ENCODE measurements around the gene CEND1. TPM values are rescaled to one million over a fixed set of nuclear protein-coding genes. Genes with fewer than 3 reads are reported as not detected.
"Not testable (repeated sequence)": the region's sequence is repeated elsewhere in the genome, so short reads cannot be mapped to it uniquely, and the experiment has no call there.

Gene CEND1
- total RNA-seq, 1 experiment from 2014 or later: not detected

- intact Hi-C loops (cut with micrococcal nuclease; ENCODE audit: unreplicated experiment): no loop called here
- Histone ChIP-seq H3K9me2 (ENCODE audit: insufficient read depth) (no peaks in the 10 kb centered on the region), H2AFZ (no peak overlapping the region), H4K20me1 (ENCODE audit: insufficient read depth) (no peaks in the 10 kb centered on the region), H3K36me3 (ENCODE audit: low read depth) (no peaks in the 10 kb centered on the region), H3K4me2 (no peak overlapping the region), H3K4me1 (replicated peaks; ENCODE audit: insufficient read depth) (peaks cover 18% of the 10 kb centered on the region), H3K9me3 (ENCODE audit: insufficient read depth, low read depth) (no peaks in the 10 kb centered on the region), H3K4me3 (no peak overlapping the region), H3K27me3 (ENCODE audit: insufficient read depth, low read depth) (no peaks in the 10 kb centered on the region), H3K27ac (no peak overlapping the region), H3K79me2 (ENCODE audit: low read depth) (no peaks in the 10 kb centered on the region), H3F3A (ENCODE audit: insufficient read depth, low read depth) (peaks cover 23% of the 10 kb centered on the region; the same call in 1 of the 2 replicates)
- TF ChIP-seq CTCF (conservative IDR thresholded peaks at IDR 0.05) (no peak), EZH2 (IDR thresholded peaks at IDR 0.05; ENCODE audit: low read depth) (no peak)
- no TSS peak for BruUV-seq (replicated peaks)
- CTCF ChIA-PET: no interaction called here
- DNase-seq: peak in 1 of 2 experiments; percentile 35
- POLR2A ChIA-PET (ENCODE audit: unreplicated experiment): no interaction called here
Observed at GRCh38 chr11:742156-742546, 47.7 kb downstream of the CEND1 start.

- intact Hi-C loops (cut with micrococcal nuclease; ENCODE audit: unreplicated experiment); BruUV-seq (replicated peaks); H3K4me3 ChIP-seq; H4K20me1 ChIP-seq (ENCODE audit: insufficient read depth); H3K79me2 ChIP-seq (ENCODE audit: low read depth); H3K27me3 ChIP-seq (ENCODE audit: insufficient read depth, low read depth); CTCF ChIA-PET; H2AFZ ChIP-seq; H3K9me2 ChIP-seq (ENCODE audit: insufficient read depth); H3K9me3 ChIP-seq (ENCODE audit: insufficient read depth, low read depth); H3K36me3 ChIP-seq (ENCODE audit: low read depth): not testable (repeated sequence)
- H3K27ac ChIP-seq: peak overlapping the region; percentile 81; the same call in 1 of the 2 replicates
- H3K4me2 ChIP-seq: peak overlapping the region; percentile 58
- H3K4me1 ChIP-seq (replicated peaks; ENCODE audit: insufficient read depth): peaks cover 20% of the 10 kb centered on the region
- H3F3A ChIP-seq (ENCODE audit: insufficient read depth, low read depth): peaks cover 20% of the 10 kb centered on the region; the same call in 1 of the 2 replicates
- peak; percentile 82 to 88 for DNase-seq
- POLR2A ChIA-PET (ENCODE audit: unreplicated experiment): interaction anchor here (0.6 kb wide), 1 partner anchor 31 kb away, joined by 4 read pairs; no protein-coding TSS in a partner anchor
Observed at GRCh38 chr11:737899-738298, 52.0 kb downstream of the CEND1 start.

GRCh38 chr11:737366-737765 is 52.5 kb downstream of the CEND1 start:
- H3K27ac ChIP-seq: 0 out of 2 replicates have a peak overlapping the region, but pooled peaks have one; percentile 37
- H3K4me3 ChIP-seq: no peak overlapping the region
- peaks cover 20% of the 10 kb centered on the region; the same call in 1 of the 2 replicates for H3F3A ChIP-seq (ENCODE audit: insufficient read depth, low read depth)
- H3K36me3 ChIP-seq (ENCODE audit: low read depth): no peaks in the 10 kb centered on the region
- H3K9me3 ChIP-seq (ENCODE audit: insufficient read depth, low read depth): no peaks in the 10 kb centered on the region
- DNase-seq: no peak
- H4K20me1 ChIP-seq (ENCODE audit: insufficient read depth): no peaks in the 10 kb centered on the region
- peaks cover 20% of the 10 kb centered on the region for H3K4me1 ChIP-seq (replicated peaks; ENCODE audit: insufficient read depth)
- intact Hi-C loops (cut with micrococcal nuclease; ENCODE audit: unreplicated experiment): no loop called here
- no peaks in the 10 kb centered on the region for H3K9me2 ChIP-seq (ENCODE audit: insufficient read depth)
- no peak overlapping the region for H2AFZ ChIP-seq
- TF ChIP-seq EZH2 (IDR thresholded peaks at IDR 0.05; ENCODE audit: low read depth) (no peak), CTCF (conservative IDR thresholded peaks at IDR 0.05) (no peak)
- H3K4me2 ChIP-seq: peak overlapping the region; percentile 58
- ChIA-PET CTCF (interaction anchor here (0.5 kb wide), 1 partner anchor 9 kb away, joined by 3 read pairs; no protein-coding TSS in a partner anchor), POLR2A (ENCODE audit: unreplicated experiment) (no interaction called here)
- no peaks in the 10 kb centered on the region for H3K79me2 ChIP-seq (ENCODE audit: low read depth)
- H3K27me3 ChIP-seq (ENCODE audit: insufficient read depth, low read depth): no peaks in the 10 kb centered on the region
- BruUV-seq (replicated peaks): TSS peak; percentile 85

Other genes with a start within 250 kb of the CEND1 start
- gene LMNTD2, start 229.4 kb downstream of the CEND1 start, total RNA-seq (2021): 12.8 and 16.3 TPM in 2 replicates
- gene RASSF7, start 229.1 kb downstream of the CEND1 start, total RNA-seq (2021): 36.2 and 40.8 TPM in 2 replicates
- gene PHRF1, start 213.6 kb downstream of the CEND1 start, total RNA-seq (2021): 21.7 and 24.5 TPM in 2 replicates
- gene IRF7, start 174.1 kb downstream of the CEND1 start, total RNA-seq (2021): 10.7 and 13.1 TPM in 2 replicates
- gene CDHR5, start 165.1 kb downstream of the CEND1 start, total RNA-seq (2021): not detected in 2 replicates
- not detected in 2 replicates for gene SCT, start 162.9 kb downstream of the CEND1 start, total RNA-seq (2021)
- 0.35 and 1.4 TPM in 2 replicates for gene DRD4, start 152.8 kb downstream of the CEND1 start, total RNA-seq (2021)
- 36.9 and 44.4 TPM in 2 replicates for gene DEAF1, start 94.9 kb downstream of the CEND1 start, total RNA-seq (2021)
- 34.0 and 36.6 TPM in 2 replicates for gene TMEM80, start 94.3 kb downstream of the CEND1 start, total RNA-seq (2021)
- 228 and 229 TPM in 2 replicates for gene EPS8L2, start 83.9 kb downstream of the CEND1 start, total RNA-seq (2021)
- gene TALDO1, start 42.6 kb downstream of the CEND1 start, total RNA-seq (2021): 434 and 446 TPM in 2 replicates
- gene GATD1, start 12.6 kb downstream of the CEND1 start, total RNA-seq (2021): 52.7 and 61.9 TPM in 2 replicates
- gene SLC25A22, start 8.2 kb upstream of the CEND1 start, total RNA-seq (2021): 24.6 and 25.8 TPM in 2 replicates
- 16.7 and 24.3 TPM in 2 replicates for gene PIDD1, start 15.1 kb upstream of the CEND1 start, total RNA-seq (2021)
- gene RPLP2, start 19.9 kb upstream of the CEND1 start, total RNA-seq (2021): 1,270 and 1,465 TPM in 2 replicates
- gene PNPLA2, start 28.8 kb upstream of the CEND1 start, total RNA-seq (2021): 137 and 142 TPM in 2 replicates
- gene CRACR2B, start 37.8 kb upstream of the CEND1 start, total RNA-seq (2021): 17.5 and 21.2 TPM in 2 replicates
- gene CD151, start 42.9 kb upstream of the CEND1 start, total RNA-seq (2021): 184 and 199 TPM in 2 replicates
- 87.4 and 99.7 TPM in 2 replicates for gene POLR2L, start 52.4 kb upstream of the CEND1 start, total RNA-seq (2021)
- 30.4 and 43.6 TPM in 2 replicates for gene TSPAN4, start 52.8 kb upstream of the CEND1 start, total RNA-seq (2021)
- 66.1 and 85.6 TPM in 2 replicates for gene CHID1, start 120.7 kb upstream of the CEND1 start, total RNA-seq (2021)
- gene AP2A2, start 135.8 kb upstream of the CEND1 start, total RNA-seq (2021): 39.4 and 44.0 TPM in 2 replicates
- 0.07 TPM in 1 of 2 replicates, not detected in the other for gene MUC6, start 246.6 kb upstream of the CEND1 start, total RNA-seq (2021)

All from PC-9 (cell line).